Glomerular endothelial cell (primary cell): ENCODE data around the gene HS3ST6. TPM values are rescaled to one million over a fixed set of nuclear protein-coding genes. Genes with fewer than 3 reads are reported as not detected.
"Not testable (repeated sequence)": the region's sequence is repeated elsewhere in the genome, so short reads cannot be mapped to it uniquely, and the experiment has no call there.

Source experiments
- DNase-seq: peaks from one replicate; pipeline ENCODE4 v3.0.0-alpha.2; 2011; ENCODE audit warnings: low read depth, low spot score; ENCODE audit errors: extremely low read depth
- total RNA-seq: library from RNA; depleted of rRNA; stranded (reverse); fragments of >200 nt; gene quantifications from 2 replicates; pipeline ENCODE4 v1.2.3, GENCODE V29; 2015

HS3ST6 gene
- total RNA-seq, 1 donor from 2014 or later = not detected

GRCh38 chr16:1909561-1910231 lies 8.5 kb downstream of the HS3ST6 start:
- DNase-seq = no peak

DNA sequence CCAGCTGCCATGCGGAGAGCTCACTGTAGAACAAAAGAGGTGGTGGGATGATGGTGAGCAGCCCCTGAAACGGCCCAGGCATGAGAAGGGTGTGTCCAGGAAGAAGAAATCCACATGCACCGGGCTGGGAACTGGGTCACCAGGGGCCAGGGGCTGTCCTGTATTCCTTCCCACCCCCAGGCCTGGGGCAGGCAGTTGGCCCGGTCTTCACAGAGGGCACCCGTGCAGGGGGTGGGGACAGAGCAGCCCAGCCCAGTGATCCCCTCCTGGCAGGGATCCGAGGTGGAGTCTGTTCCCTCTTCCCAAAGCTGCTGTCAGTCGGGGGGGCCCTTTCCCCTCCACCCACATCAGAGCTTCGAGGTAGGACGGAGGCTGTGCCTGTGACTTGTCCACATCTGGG lies 9.2 kb downstream of the HS3ST6 start:
- no peak for DNase-seq

GRCh38 chr16:1908184-1908583 lies 10.0 kb downstream of the HS3ST6 start:
- no peak for DNase-seq

GRCh38 chr16:1907226-1907860 lies 10.9 kb downstream of the HS3ST6 start:
- no peak for DNase-seq

DNA sequence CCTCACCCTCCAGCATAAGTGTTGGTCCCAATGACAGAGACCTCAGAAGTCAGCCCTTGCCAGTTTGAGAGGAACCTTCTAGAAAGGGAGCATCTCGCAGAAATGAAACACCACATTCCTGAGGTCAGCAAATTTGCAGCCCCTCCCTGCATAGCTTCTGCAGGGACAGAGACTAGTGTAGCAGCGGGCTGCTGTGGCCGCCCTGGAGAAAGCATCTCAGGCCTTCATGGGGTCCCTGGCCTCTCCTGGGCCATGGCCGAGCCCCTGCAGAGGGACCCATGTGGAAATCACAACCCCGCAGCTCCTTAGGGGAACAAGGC lies 11.4 kb downstream of the HS3ST6 start:
- DNase-seq = no peak

- DNase-seq = no peak
Measured at GRCh38 chr16:1906055-1906845, 12.0 kb downstream of the HS3ST6 start.

- DNase-seq = no peak
Measured at GRCh38 chr16:1903845-1904840, 14.1 kb downstream of the HS3ST6 start.

DNA sequence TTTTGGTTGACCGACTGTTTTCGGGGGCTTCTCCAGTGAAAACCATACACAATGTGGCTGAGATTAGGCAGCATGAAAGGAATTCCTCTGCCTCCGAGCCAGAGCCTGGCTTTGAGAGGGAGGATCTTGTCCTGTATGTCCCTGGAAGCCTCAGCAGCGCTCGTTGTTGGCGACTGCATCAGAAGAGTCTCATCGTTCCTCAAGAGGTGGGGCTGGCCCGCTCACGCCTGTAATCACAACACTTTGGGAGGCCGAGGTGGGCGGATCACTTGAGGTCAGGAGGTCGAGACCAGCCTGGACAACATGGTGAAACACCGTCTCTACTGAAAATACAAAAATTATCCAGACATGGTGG lies 15.0 kb downstream of the HS3ST6 start:
- no peak for DNase-seq

- no peak for DNase-seq
Measured at GRCh38 chr16:1902547-1903219, 15.5 kb downstream of the HS3ST6 start.

GRCh38 chr16:1900452-1900774 lies 17.8 kb downstream of the HS3ST6 start:
- no peak for DNase-seq

GRCh38 chr16:1899641-1900451 lies 18.4 kb downstream of the HS3ST6 start:
- DNase-seq = no peak

- not testable (repeated sequence) for DNase-seq
Measured at GRCh38 chr16:1897692-1898091, 20.5 kb downstream of the HS3ST6 start.

GRCh38 chr16:1895949-1896675 lies 22.1 kb downstream of the HS3ST6 start:
- DNase-seq = no peak

GRCh38 chr16:1895068-1895467 lies 23.1 kb downstream of the HS3ST6 start:
- no peak for DNase-seq

GRCh38 chr16:1890708-1891050 lies 27.5 kb downstream of the HS3ST6 start:
- DNase-seq = no peak

- DNase-seq = no peak
Measured at GRCh38 chr16:1890024-1890707, 28.0 kb downstream of the HS3ST6 start.

DNA sequence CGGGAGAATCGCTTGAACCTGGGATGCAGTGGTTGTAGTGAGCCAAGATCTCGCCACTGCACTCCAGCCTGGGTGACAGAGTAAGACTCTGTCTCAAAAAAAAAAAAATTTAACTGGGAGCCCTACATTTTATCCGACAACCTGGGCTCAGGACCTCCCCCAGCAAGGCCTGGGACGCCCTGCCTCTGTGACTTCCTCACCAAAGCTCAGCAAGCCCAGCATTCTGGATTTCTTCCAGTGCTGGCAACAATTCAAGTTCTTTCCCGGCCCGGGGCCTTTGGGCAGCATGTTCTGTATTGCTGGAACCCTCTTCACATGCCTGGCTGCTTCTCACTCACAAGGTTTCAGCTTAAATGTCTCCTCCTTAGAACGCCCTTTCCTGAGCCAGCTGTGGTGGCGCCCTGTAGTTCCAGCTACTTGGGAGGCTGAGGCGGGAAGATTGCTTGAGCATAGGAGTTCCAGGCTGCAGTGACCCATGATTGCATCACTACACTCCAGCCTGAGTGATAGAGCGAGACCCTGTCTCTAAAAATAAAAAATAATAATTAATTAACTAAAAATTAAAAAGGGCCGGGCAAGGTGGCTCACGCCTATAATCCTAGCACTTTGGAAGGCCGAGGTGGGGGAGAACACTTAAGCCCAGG lies 30.4 kb downstream of the HS3ST6 start:
- DNase-seq = no peak

- DNase-seq = no peak
Measured at GRCh38 chr16:1884889-1885288, 33.3 kb downstream of the HS3ST6 start.
